ENCODE data around the gene NOCT.
"Not testable (repeated sequence)": the region's sequence is repeated elsewhere in the genome, so short reads cannot be mapped to it uniquely, and the experiment has no call there.

The NOCT gene

DNA sequence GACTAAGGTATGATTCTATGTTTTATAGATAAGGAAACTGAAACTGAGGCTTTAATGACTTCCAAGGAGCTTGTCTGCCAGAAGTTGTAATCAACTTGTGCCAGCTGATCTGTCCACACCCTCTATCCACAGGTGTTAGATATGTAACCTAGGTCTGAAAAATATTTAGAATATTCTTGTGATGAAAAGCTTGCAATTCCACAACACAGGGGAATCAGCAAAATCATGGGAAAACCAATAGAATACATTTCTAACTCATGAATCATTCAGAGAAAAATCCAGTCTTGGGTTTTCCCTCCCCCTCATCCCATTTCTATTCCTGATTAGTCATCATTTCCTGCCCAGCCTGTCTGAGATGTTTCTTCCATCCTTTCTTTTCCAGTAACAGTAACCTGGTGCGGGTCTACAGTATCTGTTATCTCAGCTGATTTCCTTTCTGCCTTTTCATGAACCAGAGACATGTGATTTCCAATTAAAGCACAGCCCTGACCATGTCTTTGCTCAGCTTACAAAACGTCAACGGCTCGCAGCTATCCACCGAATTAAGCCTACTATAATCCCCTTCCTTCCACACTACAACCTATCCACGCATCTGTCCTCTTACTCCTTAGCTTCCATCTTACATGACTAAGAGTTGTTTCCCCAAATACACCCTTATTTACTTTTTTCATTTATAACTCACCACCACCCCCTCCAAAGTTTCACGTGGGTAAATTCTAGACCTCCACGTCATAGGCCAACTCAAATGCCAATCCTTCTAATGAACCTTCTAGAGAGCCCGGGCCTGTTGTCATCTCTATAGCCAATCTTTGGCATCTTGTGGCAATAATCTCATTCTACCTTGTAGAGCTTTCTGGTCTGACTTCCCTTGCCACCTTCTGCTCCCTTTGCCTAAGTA lies 961 bp upstream of the NOCT start:
- no peak for TF ChIP-seq POLR2A (IDR thresholded peaks at IDR 0.05; ENCODE audit: low read depth, low read length)
- no peak for TF ChIP-seq TAF1 (IDR thresholded peaks at IDR 0.05; ENCODE audit: borderline replicate concordance, low read depth, low read length)
- TF ChIP-seq POLR2AphosphoS5 (IDR thresholded peaks at IDR 0.05; ENCODE audit: low read depth, low read length) = no peak
- peak; percentile 23 for DNase-seq (ENCODE audit: insufficient read length)
- FAIRE-seq = no peak

DNA sequence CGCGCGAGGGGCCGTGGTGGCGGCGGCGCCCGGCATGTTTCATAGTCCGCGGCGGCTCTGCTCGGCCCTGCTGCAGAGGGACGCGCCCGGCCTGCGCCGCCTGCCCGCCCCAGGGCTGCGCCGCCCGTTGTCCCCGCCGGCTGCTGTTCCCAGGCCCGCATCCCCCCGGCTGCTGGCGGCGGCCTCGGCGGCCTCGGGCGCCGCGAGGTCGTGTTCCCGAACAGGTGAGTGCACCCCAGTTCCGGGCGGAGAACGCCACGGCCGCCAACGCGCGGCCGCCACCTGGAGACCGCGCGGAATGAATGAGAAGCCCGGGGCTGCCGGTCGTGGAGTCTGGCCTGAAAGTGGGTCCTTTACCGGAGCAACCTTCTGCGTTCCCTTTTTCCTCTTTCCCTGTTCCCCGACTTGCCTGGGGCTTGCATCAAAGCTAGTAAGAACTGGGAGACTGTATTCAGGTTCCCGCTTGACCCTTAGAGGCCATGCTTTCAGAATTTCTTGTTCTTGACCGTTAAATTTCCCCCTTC lies 429 bp downstream of the NOCT start:
- no peak for DNase-seq (ENCODE audit: insufficient read length)

DNA sequence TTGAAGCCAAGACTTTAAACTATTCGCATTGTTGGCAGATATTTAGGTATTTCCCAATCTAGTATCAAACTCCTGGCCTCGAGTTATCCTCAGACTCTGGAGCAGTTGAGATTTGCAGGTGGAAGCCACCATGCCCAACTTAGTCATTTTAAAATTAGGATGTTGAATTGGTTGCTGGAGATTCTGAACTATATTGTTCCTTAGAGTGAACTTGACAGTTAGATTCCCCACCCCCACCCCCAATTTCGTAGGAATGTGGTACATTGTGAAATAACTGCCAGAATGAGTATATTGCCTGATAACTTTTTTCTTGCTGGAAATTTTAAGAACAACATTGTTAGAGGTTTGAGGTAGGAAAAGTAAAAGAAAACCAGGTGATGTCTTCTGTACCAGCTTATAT lies 2.3 kb downstream of the NOCT start:
- no peak for DNase-seq (ENCODE audit: insufficient read length)
- no peak for FAIRE-seq
- TF ChIP-seq POLR2AphosphoS5 (IDR thresholded peaks at IDR 0.05; ENCODE audit: low read depth, low read length) (no peak), TAF1 (IDR thresholded peaks at IDR 0.05; ENCODE audit: borderline replicate concordance, low read depth, low read length) (no peak), POLR2A (IDR thresholded peaks at IDR 0.05; ENCODE audit: low read depth, low read length) (no peak)

More for the DNA sequence above, 429 bp downstream of the NOCT start:
- no peak for FAIRE-seq
- TF ChIP-seq POLR2AphosphoS5 (IDR thresholded peaks at IDR 0.05; ENCODE audit: low read depth, low read length) (no peak), TAF1 (IDR thresholded peaks at IDR 0.05; ENCODE audit: borderline replicate concordance, low read depth, low read length) (no peak), POLR2A (IDR thresholded peaks at IDR 0.05; ENCODE audit: low read depth, low read length) (no peak)

DNA sequence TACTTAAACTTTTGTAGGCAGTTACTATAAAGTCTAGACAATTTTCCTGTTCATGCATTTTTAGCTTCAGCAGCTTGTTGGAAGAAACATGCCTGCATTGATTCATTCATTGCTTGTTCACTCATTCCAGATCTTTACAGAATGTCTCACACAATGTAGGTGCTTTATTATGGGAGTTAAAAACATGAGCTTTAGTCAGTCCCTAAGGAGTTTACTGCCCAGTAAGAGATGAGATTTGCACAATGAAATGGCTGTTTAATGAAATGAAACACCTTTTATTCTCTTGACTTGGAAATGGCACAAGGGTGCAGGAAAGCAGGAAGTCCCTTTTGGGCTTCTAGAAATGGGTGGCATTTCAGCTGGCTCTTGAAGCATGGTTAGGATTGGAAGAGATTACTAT lies 2.9 kb downstream of the NOCT start:
- FAIRE-seq (no peak), DNase-seq (ENCODE audit: insufficient read length) (no peak)
- TF ChIP-seq POLR2AphosphoS5 (IDR thresholded peaks at IDR 0.05; ENCODE audit: low read depth, low read length) (no peak), POLR2A (IDR thresholded peaks at IDR 0.05; ENCODE audit: low read depth, low read length) (no peak)

DNA sequence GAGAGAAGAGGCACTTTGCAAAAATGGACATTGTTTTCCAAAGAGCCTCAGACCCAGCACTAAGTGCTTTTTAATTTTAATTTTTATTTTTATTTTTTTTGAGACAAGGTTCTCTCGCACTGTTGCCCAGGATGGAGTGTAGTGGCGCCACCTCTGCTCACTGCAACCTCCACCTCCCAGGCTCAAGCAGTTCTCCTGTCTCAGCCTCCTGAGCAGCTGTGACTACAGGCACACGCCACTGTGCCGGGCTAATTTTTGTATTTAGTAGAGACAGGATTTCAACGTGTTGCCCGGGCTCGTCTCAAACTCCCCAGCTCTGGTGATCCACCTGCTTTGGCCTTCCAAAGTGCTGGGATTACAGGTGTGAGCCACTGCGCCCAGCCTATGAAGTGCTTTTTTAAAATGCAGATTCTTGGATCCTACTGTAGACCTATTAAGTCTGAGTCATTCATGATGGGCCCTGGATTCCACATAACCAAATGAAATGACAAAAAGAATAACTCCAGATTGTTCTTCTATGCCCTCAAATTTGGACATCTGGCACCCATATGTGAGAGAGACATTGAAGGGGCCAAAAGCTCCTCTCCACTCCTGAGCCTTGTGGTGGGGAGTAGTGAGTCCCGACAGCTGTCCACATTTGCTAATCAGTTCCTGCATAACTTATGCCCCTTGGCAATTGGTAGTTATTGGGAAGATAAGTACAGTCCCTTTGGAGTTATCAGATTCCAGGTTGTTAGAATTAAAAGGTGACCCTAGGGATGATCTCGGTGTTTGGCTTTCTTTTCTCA lies 3.6 kb downstream of the NOCT start:
- DNase-seq (ENCODE audit: insufficient read length) (no peak), FAIRE-seq (no peak)
- TF ChIP-seq POLR2AphosphoS5 (IDR thresholded peaks at IDR 0.05; ENCODE audit: low read depth, low read length) (no peak), POLR2A (IDR thresholded peaks at IDR 0.05; ENCODE audit: low read depth, low read length) (no peak), TAF1 (IDR thresholded peaks at IDR 0.05; ENCODE audit: borderline replicate concordance, low read depth, low read length) (no peak)

DNA sequence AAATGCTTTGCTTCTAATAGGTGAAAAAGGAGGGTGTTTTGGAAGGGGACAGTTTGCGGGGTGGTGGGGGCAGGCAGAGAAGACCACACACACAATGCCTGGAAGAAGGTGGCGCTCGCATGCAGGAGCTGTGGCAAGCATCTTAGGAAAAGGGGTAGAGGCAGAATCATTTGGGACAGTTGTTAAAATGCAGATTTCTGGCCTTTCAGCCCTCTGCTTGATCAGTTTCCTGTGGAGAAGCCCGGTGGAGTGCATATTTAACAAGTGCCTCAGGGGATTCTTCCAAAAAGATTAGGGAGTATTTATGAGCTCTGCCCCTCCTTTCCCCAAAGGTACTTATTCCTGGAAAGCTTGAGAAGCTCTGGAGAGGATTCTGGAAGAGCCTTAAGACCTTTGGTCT lies 4.8 kb downstream of the NOCT start:
- DNase-seq (ENCODE audit: insufficient read length) (no peak), FAIRE-seq (no peak)
- TF ChIP-seq POLR2A (IDR thresholded peaks at IDR 0.05; ENCODE audit: low read depth, low read length) (no peak), TAF1 (IDR thresholded peaks at IDR 0.05; ENCODE audit: borderline replicate concordance, low read depth, low read length) (no peak), POLR2AphosphoS5 (IDR thresholded peaks at IDR 0.05; ENCODE audit: low read depth, low read length) (no peak)

DNA sequence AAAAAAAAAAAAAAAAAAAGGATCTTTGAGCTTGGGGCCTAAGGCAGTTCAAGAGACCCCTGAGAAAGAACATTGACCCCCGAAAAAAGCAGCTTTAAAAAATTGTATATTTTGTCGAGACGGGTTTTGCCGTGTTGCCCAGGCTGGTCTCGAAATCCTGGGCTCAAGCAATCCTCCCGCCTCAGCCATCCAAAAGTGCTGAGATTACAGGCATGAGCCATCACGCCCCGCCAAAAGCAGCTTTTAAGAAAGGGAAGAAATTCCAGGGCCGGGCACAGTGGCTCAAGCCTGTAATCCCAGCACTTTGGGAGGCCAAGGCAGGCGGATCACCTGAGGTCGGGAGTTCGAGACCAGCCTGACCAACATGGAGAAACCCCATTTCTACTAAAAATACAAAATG lies 5.5 kb downstream of the NOCT start:
- not testable (repeated sequence) for DNase-seq (ENCODE audit: insufficient read length); FAIRE-seq

DNA sequence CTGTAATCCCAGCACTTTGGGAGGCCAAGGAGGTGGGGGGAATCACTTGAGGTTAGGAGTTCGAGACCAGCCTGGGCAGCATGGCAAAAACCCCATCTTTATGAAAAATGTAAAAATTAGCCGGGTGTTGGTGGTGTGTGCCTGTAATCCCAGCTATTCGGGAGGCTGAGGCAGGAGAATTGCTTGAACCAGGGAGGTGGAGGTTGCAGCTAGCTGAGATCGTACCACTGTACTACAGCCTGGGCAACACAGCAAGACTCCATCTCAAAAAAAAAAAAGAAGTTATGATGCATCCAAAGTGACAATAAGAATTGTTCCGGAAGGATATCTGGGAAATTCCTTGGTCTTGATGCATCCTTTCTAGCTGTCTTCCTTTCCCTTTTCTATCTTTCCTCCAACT lies 7.3 kb downstream of the NOCT start:
- no peak for DNase-seq (ENCODE audit: insufficient read length)
- TF ChIP-seq TAF1 (IDR thresholded peaks at IDR 0.05; ENCODE audit: borderline replicate concordance, low read depth, low read length) = no peak
- no peak for TF ChIP-seq POLR2A (IDR thresholded peaks at IDR 0.05; ENCODE audit: low read depth, low read length)
- no peak for TF ChIP-seq POLR2AphosphoS5 (IDR thresholded peaks at IDR 0.05; ENCODE audit: low read depth, low read length)
- no peak for FAIRE-seq

DNA sequence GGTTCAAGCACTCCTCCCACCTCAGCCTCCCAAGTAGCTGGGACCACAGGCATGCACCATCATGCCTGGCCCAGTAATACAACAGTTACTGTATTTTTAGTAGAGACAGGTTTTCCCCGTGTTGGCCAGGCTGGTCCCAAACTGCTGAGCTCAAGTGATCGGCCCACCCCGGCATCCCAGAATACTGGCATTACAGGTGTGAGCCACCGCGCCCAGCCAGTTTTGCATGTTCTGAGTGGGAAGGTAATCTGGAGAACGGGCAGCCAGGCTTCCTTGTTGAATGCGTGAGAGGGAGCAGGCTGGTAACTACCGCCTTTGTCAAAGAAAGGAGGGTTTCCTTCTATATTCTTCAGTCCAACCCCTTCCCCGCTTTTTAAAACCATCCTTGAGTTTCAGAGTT lies 9.1 kb downstream of the NOCT start:
- TF ChIP-seq POLR2A (IDR thresholded peaks at IDR 0.05; ENCODE audit: low read depth, low read length) (no peak), TAF1 (IDR thresholded peaks at IDR 0.05; ENCODE audit: borderline replicate concordance, low read depth, low read length) (no peak), POLR2AphosphoS5 (IDR thresholded peaks at IDR 0.05; ENCODE audit: low read depth, low read length) (no peak)
- DNase-seq (ENCODE audit: insufficient read length) = no peak
- no peak for FAIRE-seq

DNA sequence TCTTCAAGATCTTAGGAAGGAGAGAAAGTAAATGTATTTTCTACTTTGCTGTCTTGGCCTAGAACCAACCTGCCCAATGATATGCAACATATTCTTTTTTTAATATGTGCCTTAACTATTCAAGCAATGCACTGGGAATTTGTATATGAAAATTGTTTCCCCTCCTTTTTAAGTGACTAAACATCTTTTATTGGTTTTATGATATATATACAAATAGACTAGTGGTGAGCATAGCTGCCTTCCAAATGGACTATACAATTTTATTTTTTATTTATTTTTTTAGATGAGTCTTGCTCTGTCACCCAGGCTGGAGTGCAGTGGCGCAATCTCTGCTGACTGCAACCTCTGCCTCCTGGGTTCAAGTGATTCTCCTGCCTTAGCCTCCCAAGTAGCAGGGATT lies 10.3 kb downstream of the NOCT start:
- no peak for FAIRE-seq
- no peak for DNase-seq (ENCODE audit: insufficient read length)
- TF ChIP-seq POLR2A (IDR thresholded peaks at IDR 0.05; ENCODE audit: low read depth, low read length) (no peak), POLR2AphosphoS5 (IDR thresholded peaks at IDR 0.05; ENCODE audit: low read depth, low read length) (no peak), TAF1 (IDR thresholded peaks at IDR 0.05; ENCODE audit: borderline replicate concordance, low read depth, low read length) (no peak)

DNA sequence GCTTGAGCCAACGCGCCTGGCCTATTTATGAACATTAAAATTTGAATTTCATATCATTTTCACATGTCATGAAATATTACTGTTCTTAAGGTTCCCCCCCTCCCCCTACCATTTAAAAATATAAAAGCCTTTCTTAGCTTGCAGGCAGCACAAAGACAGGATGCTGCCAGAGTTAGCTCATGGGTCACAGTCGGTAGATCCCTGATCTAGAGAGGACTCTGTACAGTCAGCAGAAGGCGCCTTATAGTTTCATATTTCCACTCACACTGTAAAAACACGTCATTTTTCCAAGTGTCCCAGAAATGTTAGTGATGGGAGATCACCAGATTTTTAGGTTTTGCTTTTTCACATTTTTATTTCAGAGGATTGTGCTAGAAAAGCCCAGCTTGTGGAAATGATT lies 12.2 kb downstream of the NOCT start:
- TF ChIP-seq POLR2AphosphoS5 (IDR thresholded peaks at IDR 0.05; ENCODE audit: low read depth, low read length) (no peak), TAF1 (IDR thresholded peaks at IDR 0.05; ENCODE audit: borderline replicate concordance, low read depth, low read length) (no peak), POLR2A (IDR thresholded peaks at IDR 0.05; ENCODE audit: low read depth, low read length) (no peak)
- DNase-seq (ENCODE audit: insufficient read length) (no peak), FAIRE-seq (no peak)

DNA sequence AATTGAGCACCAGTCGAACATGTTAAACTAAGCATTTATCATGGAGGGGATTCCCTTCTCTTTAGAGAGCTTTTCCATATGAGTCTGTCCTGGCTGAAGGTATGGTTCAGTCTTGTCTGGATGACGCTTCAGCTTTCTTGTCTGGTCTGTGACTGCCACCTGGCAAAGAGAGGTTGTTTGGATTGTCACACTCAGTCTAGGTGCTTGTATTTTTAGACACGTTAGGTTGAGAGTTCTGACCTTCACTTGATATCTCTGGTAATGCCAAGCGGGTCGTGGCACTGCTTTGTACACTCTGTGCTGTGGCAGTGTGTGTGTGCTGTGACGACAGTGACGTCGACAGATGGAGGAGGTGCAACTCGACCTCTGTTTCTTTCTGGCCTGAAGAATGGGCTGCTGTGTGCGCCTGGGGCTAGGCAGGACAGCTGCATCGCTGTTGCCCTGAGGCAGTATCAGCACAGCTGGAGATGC lies 12.6 kb downstream of the NOCT start:
- FAIRE-seq = no peak
- TF ChIP-seq TAF1 (IDR thresholded peaks at IDR 0.05; ENCODE audit: borderline replicate concordance, low read depth, low read length) (no peak), POLR2AphosphoS5 (IDR thresholded peaks at IDR 0.05; ENCODE audit: low read depth, low read length) (no peak), POLR2A (IDR thresholded peaks at IDR 0.05; ENCODE audit: low read depth, low read length) (no peak)
- DNase-seq (ENCODE audit: insufficient read length) = no peak

DNA sequence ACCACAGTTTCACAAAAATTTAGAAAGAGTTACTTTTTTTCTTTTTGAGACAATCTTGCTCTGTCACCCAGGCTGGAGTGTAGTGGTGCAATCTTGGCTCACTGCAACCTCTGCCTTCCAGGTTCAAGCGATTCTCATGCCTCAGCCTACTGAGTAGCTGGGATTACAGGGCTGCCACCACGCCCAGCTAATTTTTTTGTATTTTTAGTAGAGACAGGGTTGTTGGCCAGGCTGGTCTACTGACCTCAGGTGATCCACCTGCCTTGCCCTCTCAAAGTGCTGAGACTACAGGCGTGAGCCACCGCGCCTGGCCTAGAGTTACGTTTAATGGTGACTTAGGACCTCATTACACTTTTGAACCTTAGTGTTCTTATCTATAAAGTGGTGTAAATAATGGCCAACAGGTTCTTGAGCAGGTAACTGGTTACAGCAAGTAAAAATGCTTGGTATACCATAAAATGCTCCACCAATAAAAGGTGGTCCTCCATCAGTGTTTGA lies 14.3 kb downstream of the NOCT start:
- DNase-seq (ENCODE audit: insufficient read length); FAIRE-seq: not testable (repeated sequence)
